Smooth muscle cell (in vitro differentiated cells): Measurements from ENCODE around the gene MYO1H. TPM values are rescaled to one million over a fixed set of nuclear protein-coding genes. Genes with fewer than 3 reads are reported as not detected.

ENCODE experiments used
- DNase-seq: peaks from one replicate; lab custom pipeline; 2025; ENCODE audit not compliant: unreplicated experiment; lab: John Stamatoyannopoulos, UW
- H2AFZ ChIP-seq: fragments of 200-600 bp; sonication (generic); 2 replicates; pipeline ENCODE4 v1.6.0; 2016; ENCODE audit warnings: antibody characterized with exemption, low read depth, mild to moderate bottlenecking
- H3F3A ChIP-seq: fragments of 200-600 bp; sonication (generic); 2 replicates; pipeline ENCODE4 v1.6.0; 2017; ENCODE audit warnings: antibody characterized with exemption, low read depth
- H3K27ac ChIP-seq: fragments of 200-600 bp; sonication (generic); 2 replicates; pipeline ENCODE4 v1.5.1; 2016; ENCODE audit warnings: low read depth, mild to moderate bottlenecking
- H3K27me3 ChIP-seq: fragments of 200-600 bp; sonication (generic); 2 replicates; pipeline ENCODE4 v1.6.1; 2016; ENCODE audit warnings: low read depth, mild to moderate bottlenecking
- H3K36me3 ChIP-seq: fragments of 200-600 bp; sonication (generic); 2 replicates; pipeline ENCODE4 v1.5.1; 2016; ENCODE audit warnings: low read depth
- H3K4me1 ChIP-seq: fragments of 200-600 bp; sonication (generic); 2 replicates; pipeline ENCODE4 v1.5.1; 2016; ENCODE audit warnings: low read depth
- H3K4me2 ChIP-seq: fragments of 200-600 bp; sonication (generic); 2 replicates; pipeline ENCODE4 v1.6.0; 2016; ENCODE audit warnings: mild to moderate bottlenecking
- H3K4me3 ChIP-seq: fragments of 200-600 bp; sonication (generic); 2 replicates; pipeline ENCODE4 v1.5.1; 2016; ENCODE audit warnings: mild to moderate bottlenecking
- H3K79me2 ChIP-seq: fragments of 200-600 bp; sonication (generic); 2 replicates; pipeline ENCODE4 v1.6.0; 2016; ENCODE audit warnings: low read depth, mild to moderate bottlenecking
- H3K9ac ChIP-seq: fragments of 200-600 bp; sonication (generic); 2 replicates; pipeline ENCODE4 v1.6.0; 2016; ENCODE audit warnings: low read depth
- H3K9me3 ChIP-seq: fragments of 200-600 bp; sonication (generic); replicated peaks from 2 replicates; pipeline ENCODE4 v1.5.1; 2016; ENCODE audit warnings: low read depth
- H4K20me1 ChIP-seq: fragments of 200-600 bp; sonication (generic); 2 replicates; pipeline ENCODE4 v1.6.0; 2016; ENCODE audit warnings: low read depth
- CTCF ChIP-seq: fragments of 200-600 bp; sonication (generic); IDR thresholded peaks from 2 replicates; pipeline ENCODE4 v1.5.1; 2017; ENCODE audit warnings: borderline replicate concordance, mild to moderate bottlenecking, antibody characterized with exemption; ENCODE audit not compliant: insufficient read depth, poor library complexity, severe bottlenecking
- WGBS: methylation state at CpG from one replicate; pipeline ENCODE4 v1.1.7; 2016; ENCODE audit warnings: low lambda C conversion rate; 5-methylcytosine and 5-hydroxymethylcytosine counted together
- polyA plus RNA-seq: library from polyadenylated mRNA; unstranded; fragments of >200 nt; fragmentation: Nextera tagmentation; extraction: Ambion mirVana; gene quantifications from 2 replicates; pipeline ENCODE4 v1.2.1, GENCODE V29; 2016
- total RNA-seq: library from RNA; depleted of rRNA; stranded (reverse); fragments of >200 nt; gene quantifications from 2 replicates; pipeline ENCODE4 v1.2.3, GENCODE V29; 2014

Gene MYO1H
- total and polyA plus RNA-seq, 2 experiments from 2014 or later, result 0.03 to 2.3 TPM

DNA sequence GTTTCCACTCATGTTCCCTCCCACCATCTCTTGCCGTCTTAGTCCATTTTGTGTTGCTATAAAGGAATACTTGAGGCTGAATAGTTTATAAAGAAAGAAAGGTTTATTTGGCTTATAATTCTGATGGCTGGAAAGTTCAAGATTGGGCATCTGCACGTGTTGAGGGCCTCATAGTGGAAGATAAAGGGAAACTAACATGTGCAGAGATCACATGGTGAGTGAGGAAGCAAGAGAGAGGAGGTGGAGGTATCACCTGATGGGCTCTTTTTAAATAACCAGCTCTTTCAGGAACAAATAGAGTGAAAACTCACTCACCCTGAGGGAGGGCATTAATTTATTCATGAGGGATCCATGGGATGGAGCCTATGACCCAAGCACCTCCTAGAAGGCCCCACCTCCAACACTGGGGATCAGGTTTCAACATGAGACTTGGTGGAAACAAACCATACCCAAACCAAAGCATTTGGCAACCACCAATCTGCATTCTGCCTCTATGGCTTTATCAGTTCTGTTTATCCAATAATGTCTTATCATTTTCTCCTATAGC, 29.5 kb downstream of the MYO1H start:
- H3K27me3 ChIP-seq, result peaks cover 23% of the 10 kb centered on the region
- no peak for TF ChIP-seq CTCF

GRCh38 chr12:109378569-109378968, 30.9 kb downstream of the MYO1H start:
- H3K4me1 ChIP-seq, result no peaks in the 10 kb centered on the region
- no peak overlapping the region for H3K9ac ChIP-seq
- H3K27me3 ChIP-seq, result peaks cover 12% of the 10 kb centered on the region
- no peaks in the 10 kb centered on the region for H3F3A ChIP-seq
- H2AFZ ChIP-seq, result no peak overlapping the region
- H3K4me3 ChIP-seq, result no peak overlapping the region
- H3K79me2 ChIP-seq, result no peaks in the 10 kb centered on the region
- H3K36me3 ChIP-seq, result no peaks in the 10 kb centered on the region
- no peak for TF ChIP-seq CTCF
- no peaks in the 10 kb centered on the region for H3K9me3 ChIP-seq
- WGBS, result 72% methylated on average over 5 of the region's 5 CpGs
- H3K4me2 ChIP-seq, result no peak overlapping the region
- H4K20me1 ChIP-seq, result no peaks in the 10 kb centered on the region
- no peak overlapping the region for H3K27ac ChIP-seq
- DNase-seq, result no peak

More for the DNA sequence above, 29.5 kb downstream of the MYO1H start:
- no peaks in the 10 kb centered on the region for H3K9me3 ChIP-seq
- no peaks in the 10 kb centered on the region for H4K20me1 ChIP-seq
- no peaks in the 10 kb centered on the region for H3K79me2 ChIP-seq
- DNase-seq, result no peak
- WGBS, result 48% methylated on average over 2 of the region's 2 CpGs
- no peaks in the 10 kb centered on the region for H3F3A ChIP-seq
- H3K36me3 ChIP-seq, result no peaks in the 10 kb centered on the region
- H3K27ac ChIP-seq, result no peak overlapping the region
- no peak overlapping the region for H3K4me3 ChIP-seq
- H3K9ac ChIP-seq, result no peak overlapping the region
- H2AFZ ChIP-seq, result no peak overlapping the region
- no peak overlapping the region for H3K4me2 ChIP-seq
- no peaks in the 10 kb centered on the region for H3K4me1 ChIP-seq

GRCh38 chr12:109382031-109382430, 34.3 kb downstream of the MYO1H start:
- H3K27ac ChIP-seq, result no peak overlapping the region
- no peaks in the 10 kb centered on the region for H3K4me1 ChIP-seq
- H3K27me3 ChIP-seq, result peaks cover 10% of the 10 kb centered on the region
- no peaks in the 10 kb centered on the region for H4K20me1 ChIP-seq
- H3K9ac ChIP-seq, result no peak overlapping the region
- TF ChIP-seq CTCF, result no peak
- H3K79me2 ChIP-seq, result no peaks in the 10 kb centered on the region
- DNase-seq, result no peak
- H3K4me2 ChIP-seq, result no peak overlapping the region
- H2AFZ ChIP-seq, result no peak overlapping the region
- no peaks in the 10 kb centered on the region for H3F3A ChIP-seq
- H3K4me3 ChIP-seq, result no peak overlapping the region
- H3K36me3 ChIP-seq, result no peaks in the 10 kb centered on the region
- no peaks in the 10 kb centered on the region for H3K9me3 ChIP-seq

GRCh38 chr12:109383240-109383639, 35.5 kb downstream of the MYO1H start:
- 90% methylated on average over 2 of the region's 2 CpGs for WGBS
- H2AFZ ChIP-seq, result no peak overlapping the region

More at GRCh38 chr12:109383240-109383639, 35.5 kb downstream of the MYO1H start:
- no peaks in the 10 kb centered on the region for H3K79me2 ChIP-seq
- no peak for DNase-seq
- no peak overlapping the region for H3K9ac ChIP-seq
- H3K4me1 ChIP-seq, result no peaks in the 10 kb centered on the region
- H3K27me3 ChIP-seq, result peaks cover 10% of the 10 kb centered on the region
- H3F3A ChIP-seq, result no peaks in the 10 kb centered on the region
- no peak overlapping the region for H3K4me2 ChIP-seq
- no peak for TF ChIP-seq CTCF
- H4K20me1 ChIP-seq, result no peaks in the 10 kb centered on the region
- no peak overlapping the region for H3K4me3 ChIP-seq
- no peaks in the 10 kb centered on the region for H3K9me3 ChIP-seq
- H3K36me3 ChIP-seq, result no peaks in the 10 kb centered on the region
- H3K27ac ChIP-seq, result no peak overlapping the region
